GM21737 (cell line): Measurements from ENCODE around the gene MUC5AC.

Experiments
- ATAC-seq: cut with Tn5 transposase; IDR thresholded peaks from one replicate; pipeline ENCODE4 v1.9.1; 2021; ENCODE audit warnings: mild to moderate bottlenecking, moderate library complexity; ENCODE audit not compliant: unreplicated experiment

Gene MUC5AC

GRCh38 chr11:1222491-1223345 is 65.0 kb downstream of the MUC5AC start, which contains the start of gene MUC5B:
Gene MUC5B (plus strand): TSS chr11:1223066. CDS start chr11:1223124, 58 bp downstream.
- ATAC-seq: no peak

- no peak for ATAC-seq
These were observed 65.8 kb downstream of the MUC5AC start for GRCh38 chr11:1223346-1224110.

- no peak for ATAC-seq
These were observed 66.3 kb downstream of the MUC5AC start for GRCh38 chr11:1224111-1224490.

- no peak for ATAC-seq
These were observed 67.0 kb downstream of the MUC5AC start for GRCh38 chr11:1224491-1225385.

GRCh38 chr11:1225386-1226225 is 67.9 kb downstream of the MUC5AC start:
- ATAC-seq: no peak

- no peak for ATAC-seq
These were observed 68.7 kb downstream of the MUC5AC start for GRCh38 chr11:1226226-1226985.

- no peak for ATAC-seq
These were observed 69.3 kb downstream of the MUC5AC start for GRCh38 chr11:1226986-1227550.

- ATAC-seq: no peak
These were observed 69.9 kb downstream of the MUC5AC start for GRCh38 chr11:1227551-1228100.

- no peak for ATAC-seq
These were observed 70.5 kb downstream of the MUC5AC start for GRCh38 chr11:1228101-1228821.

- ATAC-seq: no peak
These were observed 71.2 kb downstream of the MUC5AC start for GRCh38 chr11:1228921-1229451.

- ATAC-seq: no peak
These were observed 71.8 kb downstream of the MUC5AC start for GRCh38 chr11:1229471-1230120.

- no peak for ATAC-seq
These were observed 72.3 kb downstream of the MUC5AC start for GRCh38 chr11:1230121-1230455.

- no peak for ATAC-seq
These were observed 73.0 kb downstream of the MUC5AC start for GRCh38 chr11:1230456-1231395.

GRCh38 chr11:1231396-1232020 is 73.8 kb downstream of the MUC5AC start:
- ATAC-seq: no peak

GRCh38 chr11:1232021-1232882 is 74.5 kb downstream of the MUC5AC start:
- ATAC-seq: no peak
